Suppressor macrophage treated with lipopolysaccharide for 1 hour (primary cell): Measurements from ENCODE around the gene FAM177A1.
"Not testable (repeated sequence)": the region's sequence is repeated elsewhere in the genome, so short reads cannot be mapped to it uniquely, and the experiment has no call there.

ENCODE experiments used
- DNase-seq, 3 donors: peaks; one replicate each; pipeline ENCODE4 v3.0.0-alpha.2; 2020 to 2022

Gene FAM177A1

DNA sequence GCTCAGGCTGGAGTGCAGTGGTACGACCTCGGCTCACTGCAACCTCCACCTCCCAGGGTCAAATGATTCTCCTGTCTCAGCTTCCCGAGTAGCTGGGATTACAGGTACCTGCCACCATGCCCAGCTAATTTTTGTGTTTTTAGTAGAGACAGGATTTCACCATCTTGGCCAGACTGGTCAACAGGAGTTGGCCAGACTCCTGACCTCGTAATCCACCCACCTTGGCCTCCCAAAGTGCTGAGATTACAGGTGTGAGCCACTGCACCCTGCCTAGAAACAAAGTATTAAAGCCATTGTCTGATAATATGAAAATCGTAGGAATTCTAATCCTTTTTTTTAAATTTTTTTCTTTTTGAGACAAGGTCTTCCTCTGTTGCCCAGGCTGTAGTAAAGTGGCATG is 19.7 kb downstream of the FAM177A1 start:
- not testable (repeated sequence) for DNase-seq

GRCh38 chr14:35068238-35069012 is 22.4 kb downstream of the FAM177A1 start:
- DNase-seq = peak; percentile 62 to 64 (median 63)

- DNase-seq = peak; percentile 12 to 31 (median 23)
Observed at GRCh38 chr14:35072226-35072625, 26.2 kb downstream of the FAM177A1 start.

DNA sequence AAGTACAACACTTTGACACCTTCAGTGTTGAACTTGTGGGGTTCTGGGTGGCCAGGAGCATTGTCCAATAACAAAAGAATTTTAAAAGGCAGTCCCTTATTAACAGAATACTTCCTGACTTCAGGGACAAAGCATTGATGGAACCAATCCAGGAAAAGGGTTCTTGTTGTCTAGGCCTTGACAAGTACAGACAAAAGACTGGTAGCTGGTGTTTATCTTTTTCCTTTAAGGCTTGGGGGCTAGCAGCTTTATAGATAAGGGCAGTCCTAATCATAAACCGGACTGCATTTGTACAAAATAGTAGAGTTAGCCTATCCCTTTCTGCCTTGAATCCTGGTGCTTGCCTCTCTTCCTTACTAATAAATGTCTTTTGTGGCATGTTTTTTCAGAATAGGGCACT is 27.4 kb downstream of the FAM177A1 start:
- no peak for DNase-seq

GRCh38 chr14:35078082-35078481 is 32.0 kb downstream of the FAM177A1 start:
- DNase-seq = no peak

- no peak for DNase-seq
Observed at GRCh38 chr14:35079742-35080141, 33.7 kb downstream of the FAM177A1 start.

DNA sequence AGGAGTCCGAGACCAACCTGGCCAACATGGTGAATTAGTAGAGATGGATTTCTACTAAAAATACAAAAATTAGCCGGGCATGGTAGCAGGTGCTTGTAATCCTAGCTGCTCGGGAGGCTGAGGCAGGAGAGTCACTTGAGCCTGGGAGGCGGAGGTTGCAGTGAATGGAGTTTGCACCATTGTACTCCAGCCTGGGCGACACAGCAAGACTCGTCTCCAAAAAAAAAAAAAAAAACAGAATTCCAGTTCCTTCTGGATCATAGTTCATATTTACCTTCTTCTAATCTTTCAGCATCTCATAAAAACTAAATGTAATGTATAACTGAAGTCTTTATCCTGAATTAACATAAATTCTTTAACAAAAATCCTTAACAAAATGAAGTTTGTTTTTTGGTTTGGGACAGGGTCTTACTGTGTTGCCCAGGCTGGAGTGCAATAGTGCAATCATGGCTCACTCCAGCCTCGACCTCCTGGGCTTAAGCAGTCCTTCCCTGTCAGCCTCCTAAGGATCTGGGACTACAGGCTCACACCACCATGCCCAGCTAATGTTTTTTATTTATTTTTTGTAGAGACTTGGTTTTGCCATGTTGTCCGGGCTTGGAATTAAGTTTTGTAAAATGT is 37.6 kb downstream of the FAM177A1 start:
- DNase-seq = no peak

DNA sequence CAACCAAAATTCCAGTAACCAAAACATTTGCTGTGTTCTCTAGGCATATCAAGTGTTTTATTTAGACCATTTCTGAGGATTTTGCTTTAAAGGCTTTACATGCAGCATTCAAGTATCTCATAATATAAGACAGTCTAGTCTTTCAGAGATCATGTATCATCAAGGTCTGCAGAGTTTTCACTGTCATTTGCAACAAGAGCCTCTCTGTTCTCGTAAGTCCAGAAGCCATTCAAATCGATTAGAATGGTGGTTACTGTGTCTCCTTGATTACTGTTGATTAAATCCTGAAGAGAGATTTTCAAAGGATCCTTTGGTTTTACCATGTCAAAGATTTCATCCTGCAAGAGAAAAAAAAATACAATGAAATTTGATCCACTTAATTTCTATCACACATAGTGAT is 39.4 kb downstream of the FAM177A1 start:
- DNase-seq = no peak

- DNase-seq = no peak
Observed at GRCh38 chr14:35088514-35088913, 42.4 kb downstream of the FAM177A1 start.

GRCh38 chr14:35094645-35095044 is 48.6 kb downstream of the FAM177A1 start:
- not testable (repeated sequence) for DNase-seq

GRCh38 chr14:35107866-35108265 is 61.8 kb downstream of the FAM177A1 start:
- no peak for DNase-seq

GRCh38 chr14:35112641-35113040 is 66.6 kb downstream of the FAM177A1 start:
- DNase-seq = no peak

DNA sequence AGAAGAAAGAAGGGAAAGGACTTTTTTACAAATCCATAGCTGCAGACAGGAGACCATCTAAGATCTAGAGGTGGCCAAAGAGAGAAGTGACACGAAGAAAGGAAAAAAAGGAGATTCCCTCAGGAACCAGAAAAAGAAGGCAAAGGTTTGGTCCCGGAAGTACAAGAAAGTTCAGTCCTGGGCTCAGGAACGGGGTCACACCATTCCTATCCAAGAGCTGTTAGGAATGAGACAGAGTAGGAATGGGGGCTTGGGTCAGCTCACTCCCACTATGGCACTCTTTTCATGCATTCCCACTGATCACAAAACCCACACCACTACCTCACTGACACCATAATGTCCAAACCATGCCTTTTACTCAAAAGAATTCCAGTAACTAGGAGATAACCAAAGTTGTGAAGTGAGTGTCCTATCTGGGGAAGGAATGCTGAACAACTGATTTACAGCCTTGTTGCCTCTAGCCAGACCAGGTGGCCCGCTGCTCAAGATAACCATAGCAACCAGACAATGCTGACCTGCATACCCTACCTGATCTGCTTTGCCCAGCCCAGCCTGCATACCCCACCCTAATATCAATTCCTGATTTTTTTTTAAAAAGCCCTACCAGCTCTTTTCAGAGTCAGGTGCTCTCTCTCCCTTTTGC is 67.4 kb downstream of the FAM177A1 start:
- no peak for DNase-seq

DNA sequence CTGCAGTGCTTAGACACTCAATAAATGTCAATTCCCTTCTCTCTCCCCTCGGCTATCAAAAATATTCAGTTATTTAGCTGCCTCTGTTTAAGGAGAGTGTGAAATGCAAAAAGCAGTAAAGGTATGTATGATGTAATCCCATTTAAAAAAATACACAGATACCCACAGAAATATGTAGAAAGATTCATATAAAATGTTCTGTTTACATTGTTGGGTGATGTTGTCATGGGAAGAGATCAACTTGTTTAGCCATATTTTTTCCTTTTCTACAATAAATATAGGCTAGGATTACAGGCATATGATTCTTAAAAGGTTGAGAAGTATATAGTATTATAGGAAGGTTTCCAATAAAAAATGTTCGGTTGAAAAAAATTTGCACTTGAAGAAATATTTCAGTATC is 68.0 kb downstream of the FAM177A1 start:
- DNase-seq = no peak

DNA sequence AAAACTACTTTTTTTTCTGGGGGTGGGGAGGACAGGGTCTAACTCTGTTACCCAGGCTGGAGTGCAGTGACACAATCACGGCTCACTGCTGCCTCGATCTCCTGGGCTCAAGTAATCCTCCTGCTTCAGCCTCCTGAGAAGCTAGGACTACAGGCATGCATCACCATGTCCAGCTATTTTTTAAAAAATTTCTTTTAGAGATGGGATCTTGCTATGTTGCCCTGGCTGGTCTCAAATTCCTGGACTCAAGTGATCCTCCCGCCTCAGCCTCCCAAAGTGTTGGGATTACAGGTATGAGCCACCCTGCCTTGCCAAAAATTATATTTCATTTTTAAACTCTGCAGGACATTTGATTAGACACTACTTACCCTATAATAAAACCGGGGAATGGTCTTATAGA is 70.2 kb downstream of the FAM177A1 start:
- no peak for DNase-seq

DNA sequence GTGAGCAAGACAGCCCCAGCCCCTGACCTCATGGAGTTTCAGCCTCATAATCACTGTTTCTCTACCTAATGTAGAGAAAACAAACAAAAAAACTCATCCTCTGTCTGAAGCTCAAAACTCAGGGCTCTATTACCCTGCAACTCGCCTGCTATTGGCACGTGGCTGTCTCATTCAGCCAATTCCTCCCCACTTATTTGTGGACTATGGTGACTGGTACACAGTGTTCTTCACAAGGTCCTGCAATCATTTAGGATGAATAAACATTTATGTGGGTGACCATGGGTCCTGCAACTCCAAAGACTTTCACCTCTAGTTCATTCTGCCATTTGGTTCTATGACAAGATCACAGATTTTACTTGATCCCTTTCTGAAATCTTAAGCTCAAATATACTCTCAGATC is 71.0 kb downstream of the FAM177A1 start:
- DNase-seq = no peak

DNA sequence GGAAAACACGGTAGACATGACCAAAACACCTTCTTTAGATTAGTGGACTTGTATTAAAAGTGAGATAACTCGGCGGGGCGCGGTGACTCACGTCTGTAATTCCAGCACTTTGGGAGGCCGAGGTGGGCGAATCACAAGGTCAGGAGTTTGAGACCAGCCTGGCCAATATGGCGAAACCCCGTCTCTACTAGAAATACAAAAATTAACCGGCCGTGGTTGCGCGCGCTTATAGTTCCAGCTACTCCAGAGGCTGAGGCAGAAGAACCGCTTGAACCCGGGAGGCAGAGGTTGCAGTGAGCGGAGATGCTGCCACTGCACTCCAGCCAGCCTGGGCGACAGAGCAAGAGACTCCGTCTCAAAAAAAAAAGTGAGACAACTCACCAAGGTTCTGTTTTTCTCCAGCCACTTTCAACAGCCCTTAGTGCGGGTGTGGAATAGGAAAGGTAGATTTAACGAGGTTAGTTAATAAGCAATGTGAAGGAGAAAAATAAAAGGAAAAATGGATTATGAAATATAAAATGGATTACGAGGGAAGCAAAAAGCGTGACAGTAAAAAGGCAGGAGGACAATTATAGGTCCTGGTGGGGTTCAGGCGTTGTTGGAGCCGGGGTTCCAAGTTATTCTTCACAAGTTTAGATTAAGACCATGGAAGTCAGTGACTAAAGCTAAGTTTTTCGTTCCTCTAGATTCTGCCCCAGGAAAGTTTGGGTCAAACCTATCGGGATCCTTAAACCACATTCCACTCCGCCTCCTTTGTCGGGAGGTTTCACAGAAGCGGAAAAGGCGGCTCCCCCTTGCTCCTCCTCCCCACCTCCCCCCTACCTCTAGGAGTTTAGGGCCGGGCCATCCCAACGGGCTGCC is 75.2 kb downstream of the FAM177A1 start:
- peak in 2 of 3 donors; percentile 16 to 22 for DNase-seq

DNA sequence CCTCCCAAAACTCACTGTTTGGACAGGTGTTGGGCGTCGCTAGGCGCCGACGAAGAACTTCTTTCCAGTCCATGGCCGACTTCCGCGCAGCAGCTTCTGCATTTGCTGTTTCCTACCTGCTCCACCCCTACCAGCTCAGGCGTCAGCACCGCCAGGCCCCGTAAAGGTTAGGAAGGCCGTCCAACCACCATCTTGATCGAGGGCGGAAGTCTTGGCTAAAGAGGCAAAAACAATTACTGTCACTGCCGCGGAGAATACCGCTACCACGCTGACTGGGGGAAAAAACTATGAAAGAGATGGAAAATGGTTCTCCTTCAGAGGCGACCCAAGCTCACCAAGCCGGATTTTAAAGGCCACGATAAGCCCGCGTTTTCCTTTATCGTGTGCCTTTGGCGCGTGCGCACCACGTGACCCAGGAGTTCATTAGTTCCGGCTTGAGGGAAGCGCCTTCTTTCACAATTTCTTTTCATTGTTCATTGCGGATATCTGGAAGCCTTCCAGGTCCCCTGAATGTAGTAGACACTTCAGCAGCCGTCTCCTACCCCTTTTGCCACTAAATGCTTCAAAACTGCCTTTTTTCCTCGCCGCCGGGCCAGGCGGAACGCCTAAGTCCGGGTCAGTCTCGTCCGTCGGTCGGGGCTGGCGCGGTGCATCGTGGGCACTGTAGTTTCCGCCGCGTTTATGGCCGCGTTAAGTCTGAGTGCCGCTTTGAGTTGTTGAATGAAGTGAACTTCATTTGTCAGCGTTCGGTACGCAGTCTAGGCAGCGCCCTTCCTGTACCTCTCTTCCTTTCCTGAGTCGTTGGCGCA is 76.0 kb downstream of the FAM177A1 start, which contains the start of the genes PPP2R3C and PRORP:
TSS of gene PPP2R3C (minus strand) at position 104 of the 809 bp plus-strand sequence. CDS start at position 73, 31 bp downstream.
TSS of gene PRORP (plus strand) at position 666 of the 809 bp plus-strand sequence. CDS start 694 bp downstream, outside the sequence.
- DNase-seq = peak; percentile 87 to 91 (median 89)

DNA sequence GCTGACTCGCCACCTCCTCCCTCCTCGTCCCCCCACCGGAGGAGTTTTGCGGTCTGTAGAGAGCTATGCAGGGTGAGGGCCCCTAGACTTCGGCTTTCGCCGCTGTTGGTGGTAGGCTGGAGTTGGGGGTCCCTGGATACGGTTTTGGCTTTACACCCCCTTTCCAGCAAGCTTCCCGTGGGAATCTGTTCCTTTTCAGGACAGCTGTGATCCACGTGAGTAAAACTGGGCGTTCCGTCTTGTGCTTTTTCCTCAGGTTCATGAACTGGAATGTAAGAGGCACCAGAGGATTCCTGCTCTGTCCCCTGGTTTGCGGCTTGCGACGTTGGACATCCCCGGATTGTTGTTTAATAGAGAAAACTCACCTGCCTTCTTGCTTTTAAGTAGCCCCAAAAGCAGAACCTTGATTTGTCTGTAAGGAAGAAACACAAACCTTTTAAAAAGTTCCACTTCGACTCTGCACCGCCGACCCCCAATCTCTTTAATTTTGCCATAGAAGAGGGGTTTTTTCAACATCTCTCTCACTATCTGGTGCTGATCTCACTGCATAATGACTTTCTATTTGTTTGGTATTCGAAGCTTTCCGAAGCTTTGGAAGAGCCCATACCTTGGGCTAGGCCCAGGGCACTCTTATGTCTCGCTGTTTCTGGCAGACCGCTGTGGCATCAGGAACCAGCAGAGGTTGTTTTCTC is 76.8 kb downstream of the FAM177A1 start:
- DNase-seq = peak in 2 of 3 donors; percentile 14 to 19

DNA sequence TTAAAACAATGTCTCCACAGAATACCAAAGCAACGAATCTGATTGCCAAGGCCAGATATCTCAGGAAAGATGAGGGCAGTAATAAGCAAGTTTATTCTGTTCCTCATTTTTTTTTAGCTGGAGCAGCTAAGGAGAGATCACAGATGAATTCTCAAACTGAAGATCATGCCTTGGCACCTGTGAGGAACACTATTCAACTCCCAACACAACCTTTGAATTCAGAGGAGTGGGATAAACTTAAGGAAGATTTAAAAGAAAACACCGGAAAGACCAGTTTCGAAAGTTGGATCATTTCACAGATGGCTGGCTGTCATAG is 77.3 kb downstream of the FAM177A1 start:
- DNase-seq = peak; percentile 4 to 23 (median 7)

GRCh38 chr14:35124127-35124526 is 78.1 kb downstream of the FAM177A1 start:
- no peak for DNase-seq
